ENCODE measurements around the gene NR3C1. TPM values are rescaled to one million over a fixed set of nuclear protein-coding genes. Genes with fewer than 3 reads are reported as not detected.
"Not testable (repeated sequence)": the region's sequence is repeated elsewhere in the genome, so short reads cannot be mapped to it uniquely, and the experiment has no call there.

NR3C1 gene
- total and polyA plus RNA-seq, 8 donors, result 59.2 to 98.0 (median 66.6) TPM

DNA sequence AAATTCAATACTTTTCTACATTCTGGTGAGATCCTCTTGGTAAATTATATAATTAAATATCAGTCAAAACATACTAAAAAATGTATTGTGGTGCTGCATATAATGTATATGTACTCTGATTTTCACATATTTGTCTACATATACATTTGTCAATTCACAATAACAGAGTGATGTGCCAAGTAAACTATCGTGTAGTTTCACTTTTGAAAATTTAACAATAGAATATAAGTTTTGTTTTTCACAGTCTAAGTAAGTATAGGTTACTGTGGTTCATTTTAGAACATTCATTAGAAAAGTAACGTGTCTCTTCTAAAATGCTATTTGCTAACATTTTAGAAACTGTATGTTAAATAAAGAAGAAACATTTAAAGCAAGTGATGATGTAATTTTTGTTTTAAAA lies 73.6 kb downstream of the NR3C1 start:
- Histone ChIP-seq H3K36me3 (no peaks in the 10 kb centered on the region), H3K27me3 (no peaks in the 10 kb centered on the region), H3K27ac (no peak overlapping the region), H3K4me3 (no peak overlapping the region), H3K9me3 (no peaks in the 10 kb centered on the region), H3K4me1 (peaks cover 0 to 23% of the 10 kb centered on the region in 2 donors)
- intact Hi-C loops (cut with DNase I), result no loop called here
- no peak for DNase-seq
- no peak for ATAC-seq
- TF ChIP-seq, protein P1, sequence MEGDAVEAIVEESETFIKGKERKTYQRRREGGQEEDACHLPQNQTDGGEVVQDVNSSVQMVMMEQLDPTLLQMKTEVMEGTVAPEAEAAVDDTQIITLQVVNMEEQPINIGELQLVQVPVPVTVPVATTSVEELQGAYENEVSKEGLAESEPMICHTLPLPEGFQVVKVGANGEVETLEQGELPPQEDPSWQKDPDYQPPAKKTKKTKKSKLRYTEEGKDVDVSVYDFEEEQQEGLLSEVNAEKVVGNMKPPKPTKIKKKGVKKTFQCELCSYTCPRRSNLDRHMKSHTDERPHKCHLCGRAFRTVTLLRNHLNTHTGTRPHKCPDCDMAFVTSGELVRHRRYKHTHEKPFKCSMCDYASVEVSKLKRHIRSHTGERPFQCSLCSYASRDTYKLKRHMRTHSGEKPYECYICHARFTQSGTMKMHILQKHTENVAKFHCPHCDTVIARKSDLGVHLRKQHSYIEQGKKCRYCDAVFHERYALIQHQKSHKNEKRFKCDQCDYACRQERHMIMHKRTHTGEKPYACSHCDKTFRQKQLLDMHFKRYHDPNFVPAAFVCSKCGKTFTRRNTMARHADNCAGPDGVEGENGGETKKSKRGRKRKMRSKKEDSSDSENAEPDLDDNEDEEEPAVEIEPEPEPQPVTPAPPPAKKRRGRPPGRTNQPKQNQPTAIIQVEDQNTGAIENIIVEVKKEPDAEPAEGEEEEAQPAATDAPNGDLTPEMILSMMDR (IDR thresholded peaks at IDR 0.05), result no peak

DNA sequence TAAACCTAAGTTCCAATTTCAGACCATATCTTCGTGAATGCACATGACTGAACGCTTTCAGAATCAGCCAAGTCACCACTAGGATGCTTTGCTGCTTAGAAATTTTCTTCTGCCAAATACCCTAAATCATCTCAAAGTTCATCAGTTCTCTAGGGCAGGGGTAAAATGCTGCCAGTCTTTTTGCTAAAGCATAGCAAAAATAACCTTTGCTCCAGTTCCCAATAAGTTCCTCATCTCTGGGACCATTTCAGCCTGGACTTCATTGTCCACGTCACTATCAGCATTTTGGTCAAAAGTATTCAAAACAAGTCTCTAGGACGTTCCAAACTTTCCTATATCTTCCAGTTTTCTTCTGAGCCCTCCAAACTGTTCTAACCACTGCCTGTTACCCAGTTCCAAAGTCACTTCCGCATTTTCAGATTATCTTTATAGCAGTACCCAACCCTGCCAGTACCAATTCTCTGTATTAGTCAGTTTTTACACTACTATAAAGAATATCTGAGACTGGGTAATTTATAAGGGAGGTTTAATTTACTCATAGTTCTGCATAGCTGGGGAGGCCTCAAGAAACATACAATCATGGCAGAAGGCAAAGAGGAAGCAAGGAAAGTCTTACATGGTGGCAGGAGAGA lies 74.8 kb downstream of the NR3C1 start:
- ATAC-seq, result no peak
- Histone ChIP-seq H3K36me3 (no peaks in the 10 kb centered on the region), H3K9me3 (no peaks in the 10 kb centered on the region), H3K27ac (peak overlapping the region in 1 of 2 donors; percentile 0), H3K27me3 (no peaks in the 10 kb centered on the region), H3K4me1 (peaks cover 0 to 26% of the 10 kb centered on the region in 2 donors), H3K4me3 (no peak overlapping the region)
- TF ChIP-seq, protein P1 (IDR thresholded peaks at IDR 0.05), result no peak
- intact Hi-C loops (cut with DNase I), result no loop called here
- DNase-seq, result no peak

DNA sequence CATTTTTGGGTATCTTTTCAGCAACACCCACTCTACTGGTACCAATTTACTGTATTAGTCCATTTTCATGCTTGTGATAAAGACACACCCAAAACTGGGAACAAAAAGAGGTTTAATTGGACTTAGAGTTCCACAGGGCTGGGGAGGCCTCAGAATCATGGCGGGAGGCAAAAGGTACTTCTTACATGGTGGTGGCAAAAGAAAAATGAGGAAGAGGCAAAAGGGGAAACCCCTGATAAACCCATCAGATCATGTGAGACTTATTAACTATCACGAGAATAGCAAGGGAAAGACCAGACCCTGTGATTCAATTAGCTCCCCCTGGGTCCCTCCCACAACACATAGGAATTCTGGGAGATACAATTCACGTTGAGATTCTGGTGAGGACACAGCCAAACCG lies 78.4 kb downstream of the NR3C1 start:
- H3K27me3 ChIP-seq; H3K36me3 ChIP-seq; intact Hi-C loops (cut with DNase I); H3K27ac ChIP-seq; H3K4me3 ChIP-seq; DNase-seq; H3K9me3 ChIP-seq; ATAC-seq: not testable (repeated sequence)
- H3K4me1 ChIP-seq, result peaks cover 0 to 33% of the 10 kb centered on the region in 2 donors

DNA sequence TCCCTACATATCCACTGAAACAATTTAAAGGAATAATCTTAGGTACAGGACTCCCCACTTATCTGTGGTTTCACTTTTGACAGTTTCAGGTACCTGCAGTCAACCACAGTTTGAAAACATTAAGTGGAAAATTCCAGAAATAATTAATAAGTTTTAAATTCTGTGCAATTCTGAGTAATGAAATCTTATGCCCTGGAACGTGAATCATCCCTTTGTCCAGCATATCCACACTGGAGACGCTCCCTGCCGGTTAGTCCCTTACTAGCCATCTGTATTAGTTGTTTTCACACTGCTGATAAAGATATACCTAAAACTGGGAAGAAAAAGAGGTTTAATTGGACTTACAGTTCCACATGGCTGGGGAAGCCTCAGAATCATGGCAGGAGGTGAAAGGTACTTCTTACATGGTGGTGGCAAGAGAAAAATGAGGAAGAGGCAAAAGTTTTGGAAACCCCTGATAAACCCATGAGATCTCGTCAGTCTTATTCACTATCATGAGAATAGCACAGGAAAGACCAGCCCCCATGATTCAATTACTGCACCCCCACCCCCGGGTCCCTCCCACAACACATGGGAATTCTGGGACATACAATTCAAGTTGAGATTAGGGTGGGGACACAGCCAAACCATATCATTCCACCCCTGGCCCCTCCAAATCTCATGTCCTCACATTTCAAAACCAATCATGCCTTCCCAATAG lies 80.4 kb downstream of the NR3C1 start:
- H3K9me3 ChIP-seq; H3K36me3 ChIP-seq; H3K4me3 ChIP-seq; DNase-seq; ATAC-seq; intact Hi-C loops (cut with DNase I); H3K27me3 ChIP-seq: not testable (repeated sequence)
- Histone ChIP-seq H3K4me1 (peaks cover 0 to 40% of the 10 kb centered on the region in 2 donors), H3K27ac (peak overlapping the region in 1 of 2 donors; percentile 25)

DNA sequence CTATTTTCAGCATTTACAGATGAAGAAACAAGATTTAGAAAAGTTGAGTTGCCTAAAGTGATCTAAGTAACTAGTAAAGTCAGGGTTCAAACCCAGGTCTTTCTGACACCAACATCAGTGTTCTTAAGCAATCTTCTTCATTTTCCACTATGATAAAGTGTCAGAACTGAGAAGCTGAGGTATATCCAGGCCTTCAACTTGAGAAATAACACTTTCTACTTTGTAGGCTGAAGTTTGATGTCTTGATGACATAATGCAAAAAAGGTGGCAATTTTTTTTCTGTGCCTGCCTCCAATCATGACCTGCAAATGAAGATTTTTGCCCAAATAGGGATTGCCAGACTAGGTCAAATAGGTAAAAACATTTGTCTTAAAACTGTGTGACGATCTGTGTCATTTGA lies 81.3 kb downstream of the NR3C1 start:
- TF ChIP-seq, protein P1 (IDR thresholded peaks at IDR 0.05), result no peak
- H3K36me3 ChIP-seq, result no peaks in the 10 kb centered on the region
- intact Hi-C loops (cut with DNase I), result no loop called here
- peak overlapping the region in 1 of 2 donors; percentile 25 for H3K27ac ChIP-seq
- no peak overlapping the region for H3K4me3 ChIP-seq
- no peaks in the 10 kb centered on the region for H3K27me3 ChIP-seq
- ATAC-seq, result no peak
- H3K4me1 ChIP-seq, result peaks cover under 1 to 47% of the 10 kb centered on the region in 2 donors
- no peaks in the 10 kb centered on the region for H3K9me3 ChIP-seq
- DNase-seq, result no peak

DNA sequence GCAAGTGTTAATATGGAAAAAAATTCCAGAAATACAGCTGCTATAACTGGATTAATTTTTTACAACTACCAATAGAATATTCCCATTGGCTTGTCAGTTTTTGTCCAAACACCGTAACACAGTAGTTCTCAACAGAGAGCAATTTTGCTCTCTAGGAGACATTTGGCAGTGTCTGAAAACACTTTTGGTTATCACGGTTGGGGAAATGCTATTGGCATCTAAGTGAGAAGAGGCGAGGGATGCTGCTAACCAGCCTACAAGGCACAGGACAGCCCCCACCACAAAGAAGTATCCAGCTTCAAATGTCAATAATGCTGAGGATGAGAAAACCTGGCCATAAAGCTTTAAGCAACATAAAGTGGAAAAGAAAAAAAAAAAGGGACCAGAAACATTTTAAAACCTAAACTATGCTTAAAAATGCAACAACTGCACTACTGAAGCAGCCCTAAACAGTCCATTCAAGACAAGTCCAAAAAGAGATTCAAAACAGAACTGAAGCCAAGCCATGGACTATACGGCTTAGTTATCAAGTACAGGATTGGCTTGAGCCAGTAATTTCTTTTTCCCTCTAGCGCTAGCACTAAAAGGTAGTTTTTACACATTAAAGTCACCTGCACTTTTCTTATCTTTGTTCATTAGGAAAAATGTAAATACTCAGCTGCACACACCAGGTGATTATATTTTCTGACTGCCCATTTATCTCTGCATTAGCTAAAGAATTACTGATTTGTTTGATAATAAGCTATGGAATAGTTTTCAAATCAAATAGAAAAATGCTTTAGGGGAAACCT lies 83.9 kb downstream of the NR3C1 start:
- H3K27ac ChIP-seq, result no peak overlapping the region
- no peaks in the 10 kb centered on the region for H3K27me3 ChIP-seq
- H3K36me3 ChIP-seq, result no peaks in the 10 kb centered on the region
- H3K4me1 ChIP-seq, result peaks cover 13 to 68% of the 10 kb centered on the region in 2 donors
- DNase-seq, result no peak
- intact Hi-C loops (cut with DNase I), result no loop called here
- ATAC-seq, result no peak
- H3K4me3 ChIP-seq, result no peak overlapping the region
- TF ChIP-seq, protein P1 (IDR thresholded peaks at IDR 0.05), result no peak
- H3K9me3 ChIP-seq, result no peaks in the 10 kb centered on the region

Measured in left lung (tissue), 10 donors.